ENCODE results near the gene MEIOSIN. TPM values are rescaled to one million over a fixed set of nuclear protein-coding genes. Genes with fewer than 3 reads are reported as not detected.

The MEIOSIN gene
- total and polyA plus RNA-seq, 9 of the 15 experiments (the other 6 are each of a cell fraction or from before 2014, with no cell fraction given) = 0.06 to 2.0 (median 0.76) TPM

- TF ChIP-seq UBTF (IDR thresholded peaks at IDR 0.05; ENCODE audit: borderline replicate concordance in 1 of 2, low read depth in 2 of 2, low read length in 2 of 2) (0 out of 4 replicates have a peak, but pooled peaks of 1 of the 2 experiments have one; percentile 27), HMGN3 (IDR thresholded peaks at IDR 0.05; ENCODE audit: borderline replicate concordance, extremely low read depth, insufficient read length, low read depth, low read length) (peak; percentile 72), E2F1 (CRISPR knock-in tag; IDR thresholded peaks at IDR 0.05) (peak; percentile 86; the same call in 1 of the 2 replicates), ZNF175 (CRISPR knock-in tag; IDR thresholded peaks at IDR 0.05; ENCODE audit: low read depth) (no peak), CREBBP (IDR thresholded peaks at IDR 0.05; ENCODE audit: low read depth, low read length) (no peak), HIVEP1 (CRISPR knock-in tag; IDR thresholded peaks at IDR 0.05) (no peak), DIDO1 (tag; IDR thresholded peaks at IDR 0.05; ENCODE audit: low read depth) (no peak), ZNF324 (CRISPR knock-in tag; IDR thresholded peaks at IDR 0.05) (no peak), E2F5 (CRISPR knock-in tag; IDR thresholded peaks at IDR 0.05) (no peak; the same call in 1 of the 2 replicates), NELFE (IDR thresholded peaks at IDR 0.05; ENCODE audit: insufficient read depth, insufficient read length) (no peak), KLF10 (CRISPR knock-in tag; IDR thresholded peaks at IDR 0.05) (no peak), LARP7 (IDR thresholded peaks at IDR 0.05) (0 out of 2 replicates have a peak, but pooled peaks have one; percentile 38), ZBTB11 (CRISPR knock-in tag; IDR thresholded peaks at IDR 0.05) (no peak), ZNF57 (CRISPR knock-in tag; IDR thresholded peaks at IDR 0.05) (no peak), CREB3 (tag; conservative IDR thresholded peaks at IDR 0.05; ENCODE audit: low read depth) (no peak), TAL1 (IDR thresholded peaks at IDR 0.05) (0 out of 2 replicates have a peak, but pooled peaks have one; percentile 10), CBX1 (IDR thresholded peaks at IDR 0.05; ENCODE audit: low read depth) (no peak)
Measured at GRCh38 chr19:45779231-45780145, 46.2 kb downstream of the MEIOSIN start (continued).
